Activated CD4-positive, alpha-beta memory T cell treated with anti-CD3 and anti-CD28 coated beads, Interleukin-2, amount 10 ng/mL, durations not matched to agents 7 days and 5 days (primary cell): ENCODE measurements around the gene EDN2. TPM values are rescaled to one million over a fixed set of nuclear protein-coding genes. Genes with fewer than 3 reads are reported as not detected.

Experiments
- CTCF ChIA-PET: fragments of 350-600 bp; sonication (Branson Sonifier 250); formaldehyde crosslinking; loops from one replicate; lab custom pipeline; 2021; ENCODE audit warnings: antibody characterized with exemption, inconsistent platforms; lab: Charles Lee
- POLR2A ChIA-PET: fragments of 350-600 bp; sonication (Branson Sonifier 250); formaldehyde crosslinking; loops from one replicate; lab custom pipeline; 2021; ENCODE audit warnings: antibody characterized with exemption; lab: Charles Lee
- DNase-seq: peaks from one replicate; pipeline ENCODE4 v3.0.0-alpha.2; 2020
- H3K27ac Mint-ChIP-seq: one replicate; pipeline ENCODE4 v1.8.0; 2021; ENCODE audit warnings: mild to moderate bottlenecking, mixed read lengths
- H3K27me3 Mint-ChIP-seq: one replicate; pipeline ENCODE4 v1.8.0; 2021; ENCODE audit warnings: mixed read lengths
- H3K36me3 Mint-ChIP-seq: one replicate; pipeline ENCODE4 v1.8.0; 2021; ENCODE audit warnings: low read depth, mixed read lengths
- H3K4me1 Mint-ChIP-seq: one replicate; pipeline ENCODE4 v1.8.0; 2021; ENCODE audit warnings: mixed read lengths
- H3K4me3 Mint-ChIP-seq: one replicate; pipeline ENCODE4 v1.8.0; 2021; ENCODE audit warnings: mild to moderate bottlenecking, mixed read lengths
- H3K9me3 Mint-ChIP-seq: one replicate; pipeline ENCODE4 v1.8.0; 2021; ENCODE audit warnings: mixed read lengths
- total RNA-seq, 2 experiments: library from RNA; stranded (reverse); gene quantifications; one replicate each; pipeline ENCODE4 v1.2.3, GENCODE V29; 2021

Gene EDN2
- total RNA-seq, 2 experiments from 2014 or later: not detected

DNA sequence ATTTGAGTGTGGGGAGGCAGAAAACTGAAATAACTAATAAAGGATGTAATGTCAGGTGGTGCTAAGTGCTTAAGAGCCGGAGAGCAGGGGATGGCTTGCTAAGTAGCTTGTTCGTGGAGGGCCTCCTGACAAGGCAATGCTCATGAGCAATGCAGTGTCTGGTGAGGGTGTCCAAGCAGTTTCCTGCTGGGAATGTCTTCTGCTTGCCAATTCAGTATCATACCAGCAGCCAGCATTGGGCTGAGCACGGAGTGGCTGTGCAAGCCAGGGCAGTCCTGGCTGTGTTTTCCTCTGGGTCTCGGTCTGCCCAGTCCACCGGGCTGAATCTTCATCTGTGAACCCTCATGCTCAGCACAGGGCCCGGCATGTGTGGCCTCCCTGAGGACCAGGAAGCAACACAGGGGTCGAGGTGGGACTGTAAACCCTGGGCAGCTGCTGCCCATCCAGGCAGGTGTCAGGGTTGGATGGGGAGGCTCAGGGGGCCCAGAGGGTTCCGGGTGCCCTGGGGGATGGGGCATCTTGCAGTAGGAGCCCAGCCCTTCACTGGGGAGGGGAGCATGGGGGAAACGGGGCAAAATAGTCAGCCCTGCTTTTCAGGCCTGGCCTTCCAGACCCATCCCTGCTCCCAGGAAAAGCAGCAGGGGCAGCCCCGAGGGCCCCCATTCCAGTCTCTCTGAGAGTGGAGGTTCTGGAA is 27.5 kb downstream of the EDN2 start:
- POLR2A ChIA-PET: no interaction called here

GRCh38 chr1:41455479-41456332 is 28.8 kb downstream of the EDN2 start:
- H3K27me3 Mint-ChIP-seq: peaks cover 4% of the 10 kb centered on the region
- no peak overlapping the region for H3K27ac Mint-ChIP-seq
- no peak for DNase-seq
- ChIA-PET POLR2A (no interaction called here), CTCF (interaction anchor here (1.6 kb wide), 1 partner anchor 38 kb away, joined by 4 read pairs; no protein-coding TSS in a partner anchor)
- H3K4me3 Mint-ChIP-seq: no peak overlapping the region
- no peaks in the 10 kb centered on the region for H3K4me1 Mint-ChIP-seq
- H3K9me3 Mint-ChIP-seq: no peaks in the 10 kb centered on the region
- H3K36me3 Mint-ChIP-seq: no peaks in the 10 kb centered on the region

More for the DNA sequence above, 27.5 kb downstream of the EDN2 start:
- no peaks in the 10 kb centered on the region for H3K36me3 Mint-ChIP-seq
- no peak overlapping the region for H3K27ac Mint-ChIP-seq
- no peak for DNase-seq
- H3K4me3 Mint-ChIP-seq: no peak overlapping the region
- no peaks in the 10 kb centered on the region for H3K4me1 Mint-ChIP-seq
- CTCF ChIA-PET: no interaction called here
- peaks cover 5% of the 10 kb centered on the region for H3K27me3 Mint-ChIP-seq
- no peaks in the 10 kb centered on the region for H3K9me3 Mint-ChIP-seq

GRCh38 chr1:41454406-41454805 is 30.1 kb downstream of the EDN2 start:
- H3K9me3 Mint-ChIP-seq: no peaks in the 10 kb centered on the region
- POLR2A ChIA-PET: no interaction called here
- no peak overlapping the region for H3K4me3 Mint-ChIP-seq
- no peaks in the 10 kb centered on the region for H3K4me1 Mint-ChIP-seq
- no peak overlapping the region for H3K27ac Mint-ChIP-seq
- no peak for DNase-seq
- H3K27me3 Mint-ChIP-seq: peaks cover 4% of the 10 kb centered on the region
- CTCF ChIA-PET: interaction anchor here (1.6 kb wide), 1 partner anchor 37 kb away, joined by 4 read pairs; no protein-coding TSS in a partner anchor
- H3K36me3 Mint-ChIP-seq: no peaks in the 10 kb centered on the region

GRCh38 chr1:41452704-41453290 is 31.7 kb downstream of the EDN2 start:
- Mint-ChIP-seq H3K36me3 (no peaks in the 10 kb centered on the region), H3K4me1 (no peaks in the 10 kb centered on the region)
- DNase-seq: no peak

DNA sequence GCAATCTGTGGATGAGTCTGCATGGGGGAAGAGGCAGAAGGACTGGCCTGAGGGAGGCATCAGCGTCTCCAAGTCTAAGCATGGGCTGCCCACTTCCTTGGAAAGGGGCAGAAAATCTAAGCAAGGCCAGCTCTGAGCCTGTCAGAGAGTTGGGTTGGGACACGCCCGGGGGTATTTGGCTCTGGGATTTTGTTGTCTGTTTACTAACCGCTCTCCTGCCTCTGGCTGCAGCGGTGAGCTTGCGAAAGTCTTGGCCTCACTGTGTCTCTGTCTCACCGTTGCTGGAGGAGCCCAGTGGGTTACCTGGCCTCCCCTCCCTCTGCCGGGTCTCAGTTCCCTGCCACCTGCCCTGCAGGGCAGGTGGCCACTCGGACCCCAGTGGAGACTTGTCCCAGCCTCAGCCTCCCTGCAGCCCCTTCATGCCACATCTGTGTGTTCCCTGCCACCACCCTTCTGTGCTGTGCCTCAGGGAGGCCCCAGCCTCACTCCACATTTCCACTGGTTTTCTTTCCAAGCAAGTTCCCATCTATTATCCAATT is 33.7 kb downstream of the EDN2 start:
- no peak overlapping the region for H3K4me3 Mint-ChIP-seq
- no peaks in the 10 kb centered on the region for H3K4me1 Mint-ChIP-seq
- ChIA-PET CTCF (no interaction called here), POLR2A (no interaction called here)
- no peak for DNase-seq
- no peak overlapping the region for H3K27ac Mint-ChIP-seq
- no peaks in the 10 kb centered on the region for H3K9me3 Mint-ChIP-seq
- no peaks in the 10 kb centered on the region for H3K36me3 Mint-ChIP-seq
- peaks cover 3% of the 10 kb centered on the region for H3K27me3 Mint-ChIP-seq

More at GRCh38 chr1:41452704-41453290, 31.7 kb downstream of the EDN2 start:
- CTCF ChIA-PET: interaction anchor here (0.6 kb wide), 1 partner anchor 277 kb away, joined by 3 read pairs; no protein-coding TSS in a partner anchor
- no peak overlapping the region for H3K27ac Mint-ChIP-seq
- H3K27me3 Mint-ChIP-seq: peaks cover under 1% of the 10 kb centered on the region
- H3K4me3 Mint-ChIP-seq: no peak overlapping the region
- H3K9me3 Mint-ChIP-seq: no peaks in the 10 kb centered on the region
- POLR2A ChIA-PET: no interaction called here

- no peak for DNase-seq
- Mint-ChIP-seq H3K27ac (no peak overlapping the region), H3K9me3 (peaks cover 7% of the 10 kb centered on the region), H3K27me3 (peaks cover 3% of the 10 kb centered on the region), H3K4me3 (no peak overlapping the region), H3K4me1 (no peaks in the 10 kb centered on the region), H3K36me3 (no peaks in the 10 kb centered on the region)
- CTCF ChIA-PET: no interaction called here
- POLR2A ChIA-PET: no interaction called here
Observed at GRCh38 chr1:41449326-41449921, 35.1 kb downstream of the EDN2 start.

GRCh38 chr1:41448821-41449220 is 35.7 kb downstream of the EDN2 start:
- peaks cover 3% of the 10 kb centered on the region for H3K27me3 Mint-ChIP-seq
- CTCF ChIA-PET: no interaction called here

DNA sequence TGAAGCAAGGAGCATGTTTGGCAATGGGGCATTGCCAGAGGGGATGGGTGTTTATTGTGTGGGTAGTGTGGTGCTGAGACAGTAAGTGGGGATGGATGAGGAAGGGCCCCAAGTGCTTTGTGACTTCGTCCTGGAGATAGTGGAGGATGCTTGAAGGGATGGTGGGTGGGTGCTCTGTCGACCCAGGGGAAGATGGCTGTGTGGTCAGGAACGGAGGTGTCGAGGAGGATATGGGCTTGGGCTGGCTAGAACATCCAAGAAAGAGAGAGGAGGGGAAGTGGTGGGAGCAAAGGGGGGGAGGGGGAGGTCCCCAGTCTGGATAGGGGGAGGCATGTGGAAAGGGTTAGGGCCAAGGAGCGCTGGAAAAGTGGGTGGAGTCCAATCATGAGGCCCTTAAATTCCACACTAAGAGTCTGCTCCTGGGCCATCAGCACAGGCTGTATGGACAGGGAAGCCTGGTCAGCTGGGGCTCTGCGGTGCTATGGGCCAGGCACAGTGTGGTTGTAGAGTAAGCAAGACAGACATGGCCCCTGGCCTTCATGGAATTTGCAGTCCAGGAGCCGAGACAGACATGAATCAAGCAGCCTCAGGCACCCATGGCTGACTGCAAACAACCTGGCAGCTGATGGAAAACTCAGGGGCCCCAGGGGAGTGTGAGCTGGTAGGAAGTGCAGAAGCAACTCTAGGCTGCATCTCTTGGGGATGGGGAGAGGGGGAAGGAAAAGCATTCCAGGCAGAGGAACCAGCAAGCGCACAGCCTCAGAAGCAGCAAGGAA is 36.3 kb downstream of the EDN2 start:
- Mint-ChIP-seq H3K4me3 (no peak overlapping the region), H3K27ac (no peak overlapping the region), H3K9me3 (peaks cover 9% of the 10 kb centered on the region), H3K27me3 (peaks cover 3% of the 10 kb centered on the region), H3K36me3 (no peaks in the 10 kb centered on the region), H3K4me1 (no peaks in the 10 kb centered on the region)
- no peak for DNase-seq
- POLR2A ChIA-PET: no interaction called here
- CTCF ChIA-PET: no interaction called here

More at GRCh38 chr1:41448821-41449220, 35.7 kb downstream of the EDN2 start:
- H3K9me3 Mint-ChIP-seq: peaks cover 9% of the 10 kb centered on the region
- DNase-seq: no peak
- POLR2A ChIA-PET: no interaction called here
- no peaks in the 10 kb centered on the region for H3K36me3 Mint-ChIP-seq
- no peaks in the 10 kb centered on the region for H3K4me1 Mint-ChIP-seq
- no peak overlapping the region for H3K4me3 Mint-ChIP-seq
- no peak overlapping the region for H3K27ac Mint-ChIP-seq

GRCh38 chr1:41446851-41447610 is 37.5 kb downstream of the EDN2 start:
- ChIA-PET POLR2A (no interaction called here), CTCF (no interaction called here)
- Mint-ChIP-seq H3K27ac (no peak overlapping the region), H3K9me3 (peaks cover 9% of the 10 kb centered on the region), H3K27me3 (peaks cover 3% of the 10 kb centered on the region), H3K36me3 (no peaks in the 10 kb centered on the region), H3K4me3 (no peak overlapping the region), H3K4me1 (no peaks in the 10 kb centered on the region)
- DNase-seq: no peak

GRCh38 chr1:41444785-41445184 is 39.7 kb downstream of the EDN2 start:
- POLR2A ChIA-PET: interaction anchor here (0.6 kb wide), 1 partner anchor 21 kb away, joined by 3 read pairs; no protein-coding TSS in a partner anchor
- no peak for DNase-seq
- Mint-ChIP-seq H3K4me1 (no peaks in the 10 kb centered on the region), H3K4me3 (no peak overlapping the region), H3K27me3 (peaks cover 3% of the 10 kb centered on the region), H3K27ac (no peak overlapping the region), H3K36me3 (no peaks in the 10 kb centered on the region), H3K9me3 (peaks cover 9% of the 10 kb centered on the region)
- CTCF ChIA-PET: no interaction called here

DNA sequence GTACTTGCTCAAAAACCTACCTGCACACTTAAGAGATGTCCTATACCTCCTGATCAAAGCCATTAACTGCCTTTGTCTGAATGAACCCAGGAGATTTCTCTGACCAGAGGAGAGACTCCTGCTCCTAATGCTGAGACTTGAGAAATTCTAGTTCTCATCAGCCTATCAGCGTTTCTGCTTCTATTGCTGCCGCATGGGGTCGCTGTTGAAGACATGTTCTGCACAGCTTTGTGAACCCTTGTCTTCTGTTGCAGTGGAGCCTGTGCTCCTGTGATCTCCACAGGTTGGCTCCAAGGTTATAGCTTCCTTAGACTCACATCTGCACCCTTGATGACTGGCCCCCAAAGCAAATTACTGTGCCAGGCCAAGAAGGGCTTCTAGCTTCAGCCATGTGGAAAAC is 40.2 kb downstream of the EDN2 start:
- Mint-ChIP-seq H3K27ac (no peak overlapping the region), H3K4me1 (no peaks in the 10 kb centered on the region), H3K9me3 (peaks cover 9% of the 10 kb centered on the region), H3K4me3 (no peak overlapping the region), H3K36me3 (no peaks in the 10 kb centered on the region), H3K27me3 (peaks cover 3% of the 10 kb centered on the region)
- CTCF ChIA-PET: no interaction called here
- DNase-seq: no peak
- POLR2A ChIA-PET: interaction anchor here (0.6 kb wide), 1 partner anchor 22 kb away, joined by 3 read pairs; no protein-coding TSS in a partner anchor
